ENCODE results near the gene CNIH4.
"Not testable (repeated sequence)": the region's sequence is repeated elsewhere in the genome, so short reads cannot be mapped to it uniquely, and the experiment has no call there.

The CNIH4 gene

DNA sequence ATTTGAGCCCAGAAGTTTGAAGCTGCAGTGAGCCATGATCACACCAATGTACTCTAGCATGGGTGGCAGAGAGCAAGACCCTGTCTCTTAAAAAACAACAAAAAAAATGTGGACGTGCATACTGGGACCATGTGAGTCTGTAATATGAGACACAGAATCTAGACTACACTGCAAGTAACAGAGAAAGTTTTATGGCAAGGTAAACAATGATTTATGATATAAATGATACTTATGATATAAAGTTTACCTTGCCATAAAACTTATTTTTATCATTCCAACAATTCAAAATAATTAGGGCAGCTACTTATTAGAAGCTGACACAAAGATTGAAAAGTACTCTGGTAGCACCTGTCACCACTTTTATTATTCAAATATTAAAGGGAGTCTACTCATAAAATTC, 43.2 kb downstream of the CNIH4 start:
- no peak for DNase-seq (ENCODE audit: low read depth in 2 of 2)

DNA sequence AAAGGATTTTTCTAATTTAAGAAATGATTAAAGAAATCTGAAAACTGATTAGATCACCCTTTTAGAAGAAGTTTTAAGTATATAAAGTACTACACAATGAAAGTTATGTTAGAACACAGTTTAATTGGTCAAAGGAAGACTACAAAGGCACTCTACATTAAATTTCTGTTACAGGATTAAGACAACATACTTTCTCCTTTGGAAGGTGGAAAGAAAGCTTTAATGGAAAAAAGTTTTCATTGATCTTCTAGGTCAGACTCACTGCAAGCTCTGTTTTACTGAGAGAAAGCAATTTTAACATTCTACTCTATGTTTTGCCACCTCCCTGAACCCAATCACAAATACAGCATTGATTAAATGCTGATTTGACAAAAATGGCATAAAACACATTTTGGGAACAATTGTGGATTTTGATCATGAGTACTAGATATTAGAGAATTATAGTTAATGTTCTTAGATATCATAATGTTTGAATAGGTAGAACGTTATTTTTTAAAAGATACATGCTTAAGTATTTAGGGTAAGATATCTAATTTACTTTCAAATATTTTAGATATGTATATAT, 45.9 kb downstream of the CNIH4 start:
- DNase-seq (ENCODE audit: low read depth in 2 of 2), result no peak

DNA sequence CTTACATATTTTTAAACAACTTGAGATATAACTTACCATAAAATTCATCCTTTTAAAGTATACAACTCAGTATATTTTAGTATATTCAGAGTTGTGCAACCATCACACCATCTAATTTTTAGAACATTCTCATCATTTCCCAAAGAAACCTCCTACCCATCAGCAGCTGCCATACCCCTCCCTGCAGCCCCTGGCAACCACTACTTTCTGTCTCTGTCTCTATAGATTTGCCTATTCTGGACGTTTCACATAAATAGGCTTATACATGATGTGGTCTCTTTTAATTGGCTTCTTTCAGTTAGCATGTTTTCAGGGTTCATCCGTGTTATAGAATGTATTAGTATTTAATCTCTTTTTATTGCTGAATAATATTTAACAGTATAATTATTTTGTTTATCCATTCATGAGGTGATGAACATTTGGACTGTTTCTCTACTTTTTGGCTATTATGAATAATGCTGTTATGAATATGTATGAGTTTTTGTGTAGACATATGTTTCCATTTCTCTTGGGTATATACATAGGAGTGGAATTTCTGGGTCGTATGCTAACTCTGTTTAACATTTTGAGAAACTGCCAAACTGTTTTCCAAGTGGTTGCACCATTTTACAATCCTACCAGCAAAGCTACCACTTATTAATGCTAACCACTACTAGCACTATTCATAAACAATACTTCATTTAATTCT, 48.4 kb downstream of the CNIH4 start:
- no peak for DNase-seq (ENCODE audit: low read depth in 2 of 2)

DNA sequence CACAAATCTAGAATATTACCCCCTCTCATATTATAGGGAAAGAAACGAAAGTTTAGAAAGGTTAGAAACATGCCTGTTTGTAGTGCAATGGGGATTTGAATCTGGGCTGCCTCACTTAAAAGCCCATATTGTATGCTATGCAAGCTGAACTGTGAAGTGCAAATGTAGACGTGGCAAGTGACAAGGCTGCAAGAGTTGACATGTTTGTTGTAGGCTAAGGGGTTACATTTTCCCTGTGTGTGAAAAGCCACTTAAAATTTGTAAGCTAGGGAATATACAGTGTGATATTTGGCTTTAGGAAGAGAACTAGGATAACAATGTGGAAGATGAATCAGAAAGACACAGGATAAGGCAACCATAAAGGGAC, 48.9 kb downstream of the CNIH4 start:
- DNase-seq (ENCODE audit: low read depth in 2 of 2), result no peak

DNA sequence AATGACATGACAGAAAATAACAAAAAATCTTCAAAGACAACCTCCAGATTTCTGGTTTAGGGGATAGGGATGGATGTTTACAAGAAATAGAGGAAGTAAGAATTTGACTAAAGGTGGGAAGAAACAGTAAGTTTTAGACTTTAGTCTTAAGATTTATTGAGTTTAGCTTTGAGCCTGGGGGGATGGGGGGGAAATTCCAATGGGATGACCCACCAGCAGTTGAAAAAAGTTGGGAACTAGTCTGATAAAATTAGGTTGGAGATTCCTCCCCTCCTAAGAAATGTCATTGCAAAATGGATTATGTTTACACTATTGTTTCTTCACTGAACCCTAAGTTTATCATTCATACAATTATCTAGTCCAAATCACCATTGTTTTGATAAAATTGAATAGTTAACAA, 49.5 kb downstream of the CNIH4 start:
- no peak for DNase-seq (ENCODE audit: low read depth in 2 of 2)

DNA sequence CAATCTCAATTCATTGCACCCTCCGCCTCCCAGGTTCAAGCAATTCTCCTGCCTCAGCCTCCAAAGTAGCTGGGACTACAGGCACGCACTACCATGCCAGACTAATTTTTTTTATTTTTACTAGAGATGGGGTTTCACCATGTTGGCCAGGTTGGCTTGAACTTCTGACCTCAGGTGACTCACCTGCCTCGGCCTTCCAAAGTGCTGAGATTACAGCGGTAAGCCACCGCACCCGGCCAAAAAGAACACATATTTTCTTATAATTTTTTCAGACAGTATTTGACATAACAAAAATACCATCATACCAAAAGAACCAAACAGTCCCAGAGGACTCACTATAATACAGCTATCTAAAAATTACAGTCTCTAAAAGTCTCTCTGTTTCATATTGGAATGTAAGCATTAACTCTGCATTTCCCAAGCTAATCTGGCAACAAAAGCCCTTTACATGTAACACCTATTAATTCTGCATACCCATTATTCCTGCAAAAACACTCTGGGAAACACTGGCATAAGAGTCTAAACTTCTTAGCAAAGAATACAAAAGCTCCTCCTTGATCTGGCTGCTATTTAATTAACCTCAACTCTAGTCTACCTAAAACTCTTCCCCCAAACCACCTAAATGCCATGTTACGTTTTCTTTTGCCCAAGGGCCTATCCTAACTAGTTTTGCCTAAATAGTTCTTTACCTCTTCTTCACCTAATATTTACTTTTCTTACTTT, 51.1 kb downstream of the CNIH4 start:
- DNase-seq (ENCODE audit: low read depth in 2 of 2), result no peak

DNA sequence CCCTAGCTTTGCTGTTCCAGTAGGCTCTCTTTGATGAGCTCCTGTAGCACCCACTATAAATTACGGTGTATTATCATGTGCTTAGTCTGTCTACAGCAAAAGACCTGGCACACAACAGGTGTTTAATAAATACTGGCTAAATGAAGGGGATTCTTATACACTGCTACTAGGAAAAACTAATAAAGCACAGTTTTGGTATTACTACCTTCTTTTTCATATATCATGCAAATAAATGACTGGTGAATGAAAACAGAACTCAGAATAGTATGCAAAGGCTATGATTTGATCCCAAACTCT, 51.6 kb downstream of the CNIH4 start:
- DNase-seq (ENCODE audit: low read depth in 2 of 2), result no peak

DNA sequence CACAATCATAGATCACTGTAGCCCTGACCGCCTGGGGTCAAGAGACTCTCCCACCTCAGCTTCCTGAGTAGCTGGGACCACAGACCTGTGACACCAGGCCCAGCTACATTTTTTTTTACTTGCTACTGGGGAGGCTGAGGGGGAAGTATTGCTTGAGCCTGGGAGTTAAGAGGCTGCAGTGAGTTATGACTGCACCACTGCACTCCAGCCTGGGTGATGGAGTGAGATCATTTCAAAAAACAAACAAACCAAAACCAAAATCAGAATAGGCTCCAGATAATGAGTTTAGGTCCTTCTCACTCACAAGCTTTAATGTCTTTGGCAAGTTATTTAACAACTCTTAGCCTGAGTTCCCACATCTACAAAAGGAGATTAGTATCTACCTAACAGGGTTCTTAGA, 55.1 kb downstream of the CNIH4 start:
- DNase-seq (ENCODE audit: low read depth in 2 of 2), result no peak

DNA sequence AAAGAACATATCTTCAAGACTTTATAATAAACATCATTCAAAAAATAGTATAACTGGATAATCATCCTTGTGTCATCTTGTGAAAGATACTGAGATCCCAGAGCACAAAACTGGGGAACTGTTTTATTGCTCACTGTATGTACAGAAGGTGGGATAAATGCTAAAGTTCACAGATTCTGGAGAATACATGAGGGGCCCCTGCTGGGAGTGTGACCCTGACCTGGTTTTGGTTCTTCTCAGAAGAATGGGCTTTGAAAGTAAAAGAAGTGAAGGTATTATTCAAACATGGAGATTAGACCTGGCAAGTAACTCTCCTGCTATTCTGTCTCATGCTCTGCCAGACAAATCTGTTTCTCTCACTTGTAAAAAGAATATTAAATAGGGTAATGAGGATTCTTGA, 63.4 kb downstream of the CNIH4 start:
- DNase-seq (ENCODE audit: low read depth in 2 of 2), result no peak

DNA sequence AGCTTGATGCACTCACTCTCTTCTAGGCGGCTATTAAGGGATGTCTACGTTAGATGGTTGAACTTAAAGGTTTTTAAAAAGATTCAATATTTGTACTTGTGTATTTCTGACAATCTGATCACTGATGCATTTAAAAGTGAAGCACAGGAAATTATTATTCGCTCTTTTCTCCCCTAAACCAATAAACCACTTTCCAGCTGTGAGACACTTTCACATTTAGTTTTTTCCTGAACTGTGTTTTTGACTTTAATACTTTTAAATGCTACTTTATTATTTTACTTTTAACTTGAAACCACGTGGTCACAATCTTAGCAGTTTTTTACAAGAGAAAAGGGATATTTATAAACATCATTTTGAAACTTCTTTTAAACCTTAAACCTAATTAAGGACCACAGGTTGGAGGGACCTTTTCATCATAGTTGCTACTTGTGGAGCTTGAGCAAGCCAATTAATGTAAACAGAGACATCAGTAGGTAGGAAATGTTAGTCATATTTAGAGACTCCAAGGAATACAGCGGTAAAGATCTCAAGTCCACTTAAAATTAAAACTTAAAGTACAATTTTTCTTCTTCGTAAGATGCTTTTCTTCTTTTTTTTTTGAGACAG, 68.7 kb downstream of the CNIH4 start:
- no peak for DNase-seq (ENCODE audit: low read depth in 2 of 2)

DNA sequence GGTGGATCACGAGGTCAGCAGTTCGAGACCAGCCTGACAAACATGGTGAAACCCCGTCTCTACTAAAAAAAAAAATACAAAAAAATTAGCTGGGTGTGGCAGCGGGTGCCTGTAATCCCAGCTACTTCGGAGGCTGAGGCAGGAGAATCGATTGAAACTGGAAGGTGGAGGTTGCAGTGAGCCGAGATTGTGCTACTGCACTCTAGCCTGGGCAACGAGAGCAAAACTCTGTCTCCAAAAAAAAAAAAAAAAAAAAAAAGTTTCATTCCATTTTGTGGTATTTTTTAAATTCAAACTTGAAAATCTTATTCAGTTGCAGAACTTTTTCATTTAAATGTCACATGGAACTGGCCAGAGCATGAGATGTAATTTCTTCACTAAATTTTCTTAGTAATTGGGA, 70.2 kb downstream of the CNIH4 start:
- not testable (repeated sequence) for DNase-seq (ENCODE audit: low read depth in 2 of 2)

DNA sequence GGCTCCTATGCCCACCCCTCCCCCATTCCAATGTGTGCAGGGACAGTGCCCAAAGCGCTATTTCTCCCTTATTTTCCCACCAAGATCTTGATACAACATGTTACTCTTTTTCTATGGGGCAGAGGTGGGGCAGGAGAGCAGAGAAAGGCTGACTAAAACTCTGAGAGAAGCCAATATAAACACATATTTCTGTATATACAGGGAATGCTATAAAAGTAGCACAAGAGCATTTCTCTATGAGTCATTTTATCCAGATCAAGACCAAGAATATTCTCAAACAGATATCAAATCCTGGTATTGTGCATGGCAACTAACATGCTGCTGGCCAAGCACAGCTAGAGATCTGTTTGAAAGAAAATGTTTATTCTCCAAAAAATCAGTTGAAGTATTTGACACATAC, 70.7 kb downstream of the CNIH4 start:
- no peak for DNase-seq (ENCODE audit: low read depth in 2 of 2)

DNA sequence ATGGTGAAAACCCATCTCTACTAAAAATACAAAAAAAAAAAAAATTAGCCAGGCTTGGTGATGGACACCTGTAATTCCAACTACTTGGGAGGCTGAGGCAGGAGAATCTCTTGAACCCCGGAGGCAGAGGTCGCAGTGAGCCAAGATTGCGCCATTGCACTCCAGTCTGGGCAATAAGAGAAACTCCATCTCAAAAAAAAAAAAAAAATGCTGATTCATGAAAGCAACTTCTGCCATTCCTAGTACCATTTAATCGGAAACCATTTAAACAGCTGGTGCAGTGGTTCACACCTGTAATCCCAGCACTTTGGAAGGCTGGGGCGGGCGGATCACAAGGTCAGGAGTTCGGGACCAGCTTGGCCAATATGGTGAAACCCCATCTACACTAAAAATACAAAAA, 72.0 kb downstream of the CNIH4 start:
- not testable (repeated sequence) for DNase-seq (ENCODE audit: low read depth in 2 of 2)
